Neuronal stem cell (in vitro differentiated cells): ENCODE data around the gene CEACAM20.

Source experiments
- DNase-seq: peaks from one replicate; pipeline ENCODE4 v3.0.0-alpha.2; 2013; ENCODE audit warnings: low spot score
- H2AFZ ChIP-seq: one replicate; pipeline ENCODE4 v1.6.1; 2013; ENCODE audit warnings: mild to moderate bottlenecking, low read length, inconsistent platforms
- H2AK5ac ChIP-seq: 2 replicates; pipeline ENCODE4 v1.6.1; 2013; ENCODE audit warnings: low read depth, mild to moderate bottlenecking, inconsistent platforms, low read length, moderate library complexity, mixed read lengths
- H2BK120ac ChIP-seq: 2 replicates; pipeline ENCODE4 v1.6.1; 2013; ENCODE audit warnings: low read depth, mild to moderate bottlenecking, inconsistent platforms, low read length, moderate library complexity, mixed read lengths
- H2BK12ac ChIP-seq: one replicate; pipeline ENCODE4 v1.6.1; 2013; ENCODE audit warnings: low read length, inconsistent platforms
- H2BK15ac ChIP-seq: 2 replicates; pipeline ENCODE4 v1.6.1; 2013; ENCODE audit warnings: mild to moderate bottlenecking, low read length, inconsistent platforms, mixed read lengths
- H2BK5ac ChIP-seq: one replicate; pipeline ENCODE4 v1.6.1; 2013; ENCODE audit warnings: inconsistent platforms, mild to moderate bottlenecking, low read length, moderate library complexity
- H3K14ac ChIP-seq: one replicate; pipeline ENCODE4 v1.6.1; 2013; ENCODE audit warnings: low read length, inconsistent platforms
- H3K18ac ChIP-seq: 2 replicates; pipeline ENCODE4 v1.6.1; 2013; ENCODE audit warnings: low read length, inconsistent platforms
- H3K23ac ChIP-seq: 2 replicates; pipeline ENCODE4 v1.6.1; 2013; ENCODE audit warnings: low read depth, mild to moderate bottlenecking, mixed read lengths, low read length, inconsistent platforms; ENCODE audit not compliant: poor library complexity
- H3K27ac ChIP-seq: replicated peaks from 3 replicates; pipeline ENCODE4 v1.5.1; 2013; ENCODE audit warnings: low read length, inconsistent platforms
- H3K27me3 ChIP-seq, 3 experiments: 2 replicates each; pipeline ENCODE4 v1.6.1; 2013; ENCODE audit warnings: low read length in 3 of 3, mild to moderate bottlenecking in 2 of 3, inconsistent platforms in 1 of 3, low read depth in 1 of 3, mixed read lengths in 1 of 3, moderate library complexity in 1 of 3; ENCODE audit not compliant: control insufficient read depth in 3 of 3, insufficient read depth in 3 of 3
- H3K36me3 ChIP-seq, 2 donors: replicated peaks in 1 of 2; 2 replicates each; pipeline ENCODE4 v1.6.1; 2013; ENCODE audit warnings: low read length in 2 of 2; ENCODE audit not compliant: control insufficient read depth in 2 of 2, insufficient read depth in 2 of 2
- H3K4ac ChIP-seq: 2 replicates; pipeline ENCODE4 v1.6.1; 2013; ENCODE audit warnings: inconsistent platforms, mild to moderate bottlenecking, low read length, moderate library complexity
- H3K4me1 ChIP-seq, 2 donors: 1 replicate in 1 of 2; 2 replicates in 1 of 2; pipeline ENCODE4 v1.6.1; 2013; ENCODE audit warnings: low read length in 2 of 2, low read depth in 1 of 2; ENCODE audit not compliant: control insufficient read depth in 2 of 2, insufficient read depth in 1 of 2
- H3K4me2 ChIP-seq: one replicate; pipeline ENCODE4 v1.6.1; 2013; ENCODE audit warnings: mild to moderate bottlenecking, low read length, inconsistent platforms; ENCODE audit not compliant: insufficient read depth, poor library complexity, severe bottlenecking
- H3K4me3 ChIP-seq, 2 donors: 2 replicates each; pipeline ENCODE4 v1.5.1; 2013; ENCODE audit warnings: low read length in 2 of 2, mild to moderate bottlenecking in 2 of 2, inconsistent platforms in 1 of 2, moderate library complexity in 1 of 2
- H3K79me1 ChIP-seq: one replicate; pipeline ENCODE4 v1.6.1; 2013; ENCODE audit warnings: low read depth, mild to moderate bottlenecking, inconsistent platforms, low read length, moderate library complexity
- H3K9ac ChIP-seq: one replicate; pipeline ENCODE4 v1.6.1; 2013; ENCODE audit warnings: mild to moderate bottlenecking, low read depth, low read length, inconsistent platforms; ENCODE audit not compliant: poor library complexity
- H3K9me3 ChIP-seq, 2 donors: replicated peaks in 1 of 2; 2 replicates each; pipeline versions ENCODE3 to v1.6.1; 2013; ENCODE audit warnings: low read length in 2 of 2, mild to moderate bottlenecking in 2 of 2, inconsistent platforms in 1 of 2, low read depth in 1 of 2, mixed read lengths in 1 of 2, moderate library complexity in 1 of 2; ENCODE audit not compliant: control insufficient read depth in 2 of 2, insufficient read depth in 1 of 2
- H4K8ac ChIP-seq: one replicate; pipeline ENCODE4 v1.6.1; 2013; ENCODE audit warnings: low read depth, mild to moderate bottlenecking, inconsistent platforms, low read length, moderate library complexity
- H4K91ac ChIP-seq: one replicate; pipeline ENCODE4 v1.6.1; 2013; ENCODE audit warnings: low read length, low read depth, mild to moderate bottlenecking, inconsistent platforms; ENCODE audit not compliant: poor library complexity
- WGBS, 2 donors: extraction: QIAGEN DNeasy Blood & Tissue Kit; methylation state at CpG; one replicate each; pipeline ENCODE4 v1.1.7; 2013; ENCODE audit warnings: missing lambda C conversion rate in 2 of 2, mixed read lengths in 1 of 2; ENCODE audit not compliant: insufficient read length in 2 of 2, insufficient replicate concordance in 1 of 2; ENCODE audit errors: extremely low coverage in 2 of 2; 5-methylcytosine and 5-hydroxymethylcytosine counted together

The CEACAM20 gene

GRCh38 chr19:44574186-44574950, 44.9 kb upstream of the CEACAM20 start:
- Histone ChIP-seq H4K8ac (no peak overlapping the region), H3K36me3 (no peaks in the 10 kb centered on the region), H3K23ac (no peak overlapping the region), H2BK12ac (no peak overlapping the region), H3K4me2 (no peak overlapping the region), H3K27me3 (no peaks in the 10 kb centered on the region), H2AK5ac (no peak overlapping the region), H2BK120ac (no peak overlapping the region), H3K79me1 (no peaks in the 10 kb centered on the region), H3K14ac (no peak overlapping the region), H3K4me1 (peaks cover 0 to 3% of the 10 kb centered on the region in 2 donors), H2AFZ (no peak overlapping the region), H3K4ac (no peak overlapping the region), H4K91ac (no peak overlapping the region), H3K9ac (no peak overlapping the region), H2BK5ac (no peak overlapping the region), H3K27ac (no peak overlapping the region), H3K9me3 (no peaks in the 10 kb centered on the region), H2BK15ac (no peak overlapping the region), H3K18ac (no peak overlapping the region), H3K4me3 (no peak overlapping the region)
- no peak for DNase-seq
- no CpG with 5 or more reads among the region's 8 CpGs for WGBS, 2 donors

DNA sequence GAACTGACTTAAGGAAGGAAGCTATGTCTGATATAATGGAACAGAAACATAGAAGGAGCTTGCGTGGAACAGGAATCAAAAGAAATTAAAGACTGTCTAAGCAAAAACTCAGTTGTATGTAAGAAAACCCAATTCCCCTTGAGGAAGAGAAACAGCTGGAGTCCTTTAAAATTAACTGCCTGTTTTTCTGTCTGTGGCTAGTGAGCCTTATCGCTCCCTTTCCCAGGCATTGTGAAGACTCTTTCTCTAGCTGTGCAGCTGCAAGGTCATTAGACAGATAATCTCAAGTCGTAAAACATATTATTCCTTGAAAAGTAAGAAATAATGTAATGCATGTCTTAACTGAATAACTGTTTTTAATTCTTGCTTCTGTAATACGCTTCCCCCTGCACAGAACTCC, 44.2 kb upstream of the CEACAM20 start:
- Histone ChIP-seq H3K36me3 (no peaks in the 10 kb centered on the region), H3K14ac (no peak overlapping the region), H2BK12ac (no peak overlapping the region), H4K91ac (no peak overlapping the region), H3K4ac (no peak overlapping the region), H3K4me1 (peaks cover 0 to 3% of the 10 kb centered on the region in 2 donors), H3K27me3 (no peaks in the 10 kb centered on the region), H3K4me2 (no peak overlapping the region), H3K27ac (no peak overlapping the region), H3K9ac (no peak overlapping the region), H3K79me1 (no peaks in the 10 kb centered on the region), H3K23ac (no peak overlapping the region), H2AFZ (no peak overlapping the region), H4K8ac (no peak overlapping the region), H2BK15ac (no peak overlapping the region), H2BK120ac (no peak overlapping the region), H3K9me3 (no peaks in the 10 kb centered on the region), H3K4me3 (no peak overlapping the region), H2AK5ac (no peak overlapping the region), H2BK5ac (no peak overlapping the region), H3K18ac (no peak overlapping the region)
- no peak for DNase-seq
- WGBS, 2 donors = no CpG with 5 or more reads among the region's 4 CpGs

DNA sequence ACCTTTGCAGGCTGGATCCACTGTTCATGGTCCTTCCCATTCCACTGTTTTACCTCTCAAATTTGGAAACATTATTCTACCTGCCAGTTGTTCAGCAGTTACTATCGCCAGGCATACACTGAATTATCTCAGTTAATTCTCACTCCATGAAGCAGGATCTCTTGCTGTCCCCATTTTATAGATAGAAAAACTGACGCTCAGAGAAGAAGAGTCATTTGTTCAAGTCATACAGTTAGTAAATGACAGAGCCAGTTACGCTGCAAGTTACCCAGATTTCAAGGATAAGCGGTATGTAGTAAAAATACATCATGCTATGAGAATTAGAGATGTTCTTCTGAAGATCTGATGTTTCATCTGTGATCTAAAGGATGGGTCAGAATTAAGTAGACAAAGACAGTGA, 43.7 kb upstream of the CEACAM20 start:
- no CpG with 5 or more reads among the region's 4 CpGs for WGBS, 2 donors
- H3K9me3 ChIP-seq = no peaks in the 10 kb centered on the region
- H2AK5ac ChIP-seq = no peak overlapping the region
- no peak overlapping the region for H4K8ac ChIP-seq
- H3K18ac ChIP-seq = no peak overlapping the region
- peaks cover 0 to 3% of the 10 kb centered on the region in 2 donors for H3K4me1 ChIP-seq
- H3K36me3 ChIP-seq = no peaks in the 10 kb centered on the region
- DNase-seq = no peak
- H3K4ac ChIP-seq = no peak overlapping the region
- no peak overlapping the region for H3K27ac ChIP-seq
- H2BK12ac ChIP-seq = no peak overlapping the region
- H3K14ac ChIP-seq = no peak overlapping the region
- no peaks in the 10 kb centered on the region for H3K27me3 ChIP-seq
- no peaks in the 10 kb centered on the region for H3K79me1 ChIP-seq
- H2BK5ac ChIP-seq = no peak overlapping the region
- H3K9ac ChIP-seq = no peak overlapping the region
- no peak overlapping the region for H3K4me3 ChIP-seq
- no peak overlapping the region for H2BK15ac ChIP-seq
- no peak overlapping the region for H3K23ac ChIP-seq
- no peak overlapping the region for H2AFZ ChIP-seq
- H3K4me2 ChIP-seq = no peak overlapping the region
- no peak overlapping the region for H2BK120ac ChIP-seq
- no peak overlapping the region for H4K91ac ChIP-seq

DNA sequence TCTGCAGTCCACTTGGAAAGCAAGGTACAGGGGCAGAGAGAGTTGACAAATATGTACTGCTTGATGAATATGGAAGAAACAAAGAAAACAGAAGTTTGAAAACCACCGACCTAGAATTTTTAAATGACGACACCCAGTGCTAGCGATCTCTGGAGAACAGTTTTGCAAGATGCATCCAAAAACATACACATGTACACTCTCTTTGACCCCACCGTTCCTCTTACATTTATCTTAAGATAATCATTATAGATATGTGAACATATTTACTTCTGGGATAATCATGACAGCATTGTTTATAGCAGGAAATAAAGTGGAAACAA, 43.1 kb upstream of the CEACAM20 start:
- no peak for DNase-seq
- H4K8ac ChIP-seq = no peak overlapping the region
- H3K36me3 ChIP-seq = no peaks in the 10 kb centered on the region
- no peak overlapping the region for H4K91ac ChIP-seq
- no peak overlapping the region for H2BK120ac ChIP-seq
- no peak overlapping the region for H3K18ac ChIP-seq
- H2AFZ ChIP-seq = no peak overlapping the region
- H2BK5ac ChIP-seq = no peak overlapping the region
- no peaks in the 10 kb centered on the region for H3K27me3 ChIP-seq
- H2BK15ac ChIP-seq = no peak overlapping the region
- H3K14ac ChIP-seq = no peak overlapping the region
- H3K4me3 ChIP-seq = no peak overlapping the region
- no peak overlapping the region for H3K23ac ChIP-seq
- no peaks in the 10 kb centered on the region for H3K79me1 ChIP-seq
- no CpG with 5 or more reads among the region's 4 CpGs for WGBS, 2 donors
- H3K27ac ChIP-seq = no peak overlapping the region
- H3K9ac ChIP-seq = no peak overlapping the region
- H2BK12ac ChIP-seq = no peak overlapping the region
- H3K4ac ChIP-seq = no peak overlapping the region
- H2AK5ac ChIP-seq = no peak overlapping the region
- H3K9me3 ChIP-seq = no peaks in the 10 kb centered on the region
- peaks cover 0 to 3% of the 10 kb centered on the region in 2 donors for H3K4me1 ChIP-seq
- H3K4me2 ChIP-seq = no peak overlapping the region
